Measurements from ENCODE around the gene AMD1.

- TF ChIP-seq CTCF (IDR thresholded peaks at IDR 0.05) (no peak), POLR2A (IDR thresholded peaks at IDR 0.05) (no peak)
Observed at GRCh38 chr6:110856296-110856695, 18.3 kb upstream of the AMD1 start.
